IMR-90 (cell line): ENCODE results near the gene TBC1D22A.

Experiments
- BHLHE40 ChIP-seq: fragments of 150-350 bp; IDR thresholded peaks from 2 replicates; pipeline ENCODE4 v1.6.1; 2016; ENCODE audit warnings: mild to moderate bottlenecking, low read depth, low read length
- CEBPB ChIP-seq: IDR thresholded peaks from 2 replicates; pipeline ENCODE4 v1.6.1; 2012; ENCODE audit warnings: low read depth, low read length, improper control_type of control experiment
- CHD1 ChIP-seq: IDR thresholded peaks from 2 replicates; pipeline ENCODE4 v1.6.1; 2012; ENCODE audit warnings: low read depth, low read length, improper control_type of control experiment
- ELK1 ChIP-seq: fragments of 150-350 bp; IDR thresholded peaks from 2 replicates; pipeline ENCODE4 v1.6.1; 2016; ENCODE audit warnings: low read depth, mild to moderate bottlenecking, low read length, moderate library complexity, borderline replicate concordance
- FOS ChIP-seq: fragments of 150-350 bp; IDR thresholded peaks from 2 replicates; pipeline ENCODE4 v1.6.1; 2016; ENCODE audit warnings: low read depth, low read length
- MAFK ChIP-seq: IDR thresholded peaks from 2 replicates; pipeline ENCODE4 v1.6.1; 2012; ENCODE audit warnings: low read depth, low read length, improper control_type of control experiment
- MAZ ChIP-seq: IDR thresholded peaks from 2 replicates; pipeline ENCODE4 v1.6.1; 2012; ENCODE audit warnings: low read depth, mild to moderate bottlenecking, low read length, improper control_type of control experiment, moderate library complexity, borderline replicate concordance
- NFE2L2 ChIP-seq: fragments of 150-350 bp; IDR thresholded peaks from 2 replicates; pipeline ENCODE4 v1.6.1; 2016; ENCODE audit warnings: low read depth, mild to moderate bottlenecking, low read length
- POLR2A ChIP-seq: IDR thresholded peaks from 2 replicates; pipeline ENCODE4 v1.6.1; 2012; ENCODE audit warnings: mild to moderate bottlenecking, low read depth, low read length
- RAD21 ChIP-seq: IDR thresholded peaks from 2 replicates; pipeline ENCODE4 v1.6.1; 2012; ENCODE audit warnings: low read length, improper control_type of control experiment
- RCOR1 ChIP-seq: IDR thresholded peaks from 2 replicates; pipeline ENCODE4 v1.6.1; 2012; ENCODE audit warnings: mild to moderate bottlenecking, low read length, improper control_type of control experiment; ENCODE audit not compliant: insufficient replicate concordance
- SMC3 ChIP-seq: fragments of 150-350 bp; IDR thresholded peaks from 2 replicates; pipeline ENCODE4 v1.6.1; 2016; ENCODE audit warnings: low read depth, mild to moderate bottlenecking, antibody characterized with exemption, low read length, moderate library complexity
- TF ChIP-seq, protein P1 (sequence below): conservative IDR thresholded peaks from 2 replicates; pipeline ENCODE4 v1.5.1; 2012; ENCODE audit warnings: mild to moderate bottlenecking, low read depth, low read length, improper control_type of control experiment
- TF ChIP-seq, protein P2 (sequence below): fragments of 150-350 bp; IDR thresholded peaks from 2 replicates; pipeline ENCODE4 v1.6.1; 2017; ENCODE audit warnings: mild to moderate bottlenecking, antibody characterized with exemption, low read length, low read depth

GRCh38 chr22:47190276-47190956 lies 428.0 kb downstream of the TBC1D22A start:
- TF ChIP-seq POLR2A (no peak), CEBPB (no peak), FOS (no peak), ELK1 (no peak), RCOR1 (no peak), RAD21 (no peak), MAZ (no peak), CHD1 (no peak), NFE2L2 (no peak), SMC3 (no peak), BHLHE40 (no peak), MAFK (no peak)
- TF ChIP-seq, protein P1, sequence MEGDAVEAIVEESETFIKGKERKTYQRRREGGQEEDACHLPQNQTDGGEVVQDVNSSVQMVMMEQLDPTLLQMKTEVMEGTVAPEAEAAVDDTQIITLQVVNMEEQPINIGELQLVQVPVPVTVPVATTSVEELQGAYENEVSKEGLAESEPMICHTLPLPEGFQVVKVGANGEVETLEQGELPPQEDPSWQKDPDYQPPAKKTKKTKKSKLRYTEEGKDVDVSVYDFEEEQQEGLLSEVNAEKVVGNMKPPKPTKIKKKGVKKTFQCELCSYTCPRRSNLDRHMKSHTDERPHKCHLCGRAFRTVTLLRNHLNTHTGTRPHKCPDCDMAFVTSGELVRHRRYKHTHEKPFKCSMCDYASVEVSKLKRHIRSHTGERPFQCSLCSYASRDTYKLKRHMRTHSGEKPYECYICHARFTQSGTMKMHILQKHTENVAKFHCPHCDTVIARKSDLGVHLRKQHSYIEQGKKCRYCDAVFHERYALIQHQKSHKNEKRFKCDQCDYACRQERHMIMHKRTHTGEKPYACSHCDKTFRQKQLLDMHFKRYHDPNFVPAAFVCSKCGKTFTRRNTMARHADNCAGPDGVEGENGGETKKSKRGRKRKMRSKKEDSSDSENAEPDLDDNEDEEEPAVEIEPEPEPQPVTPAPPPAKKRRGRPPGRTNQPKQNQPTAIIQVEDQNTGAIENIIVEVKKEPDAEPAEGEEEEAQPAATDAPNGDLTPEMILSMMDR = no peak
- TF ChIP-seq, protein P2, sequence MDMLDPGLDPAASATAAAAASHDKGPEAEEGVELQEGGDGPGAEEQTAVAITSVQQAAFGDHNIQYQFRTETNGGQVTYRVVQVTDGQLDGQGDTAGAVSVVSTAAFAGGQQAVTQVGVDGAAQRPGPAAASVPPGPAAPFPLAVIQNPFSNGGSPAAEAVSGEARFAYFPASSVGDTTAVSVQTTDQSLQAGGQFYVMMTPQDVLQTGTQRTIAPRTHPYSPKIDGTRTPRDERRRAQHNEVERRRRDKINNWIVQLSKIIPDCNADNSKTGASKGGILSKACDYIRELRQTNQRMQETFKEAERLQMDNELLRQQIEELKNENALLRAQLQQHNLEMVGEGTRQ = no peak
